RPMI8226 (cell line): ENCODE data around the gene WFIKKN1.
A peak's percentile ranks its signal among the peaks of the same experiment; 100 is the strongest.

Experiments used
- DNase-seq: peaks from one replicate; pipeline ENCODE4 v3.0.0-alpha.2; 2015

WFIKKN1 gene

GRCh38 chr16:659618-660017, 28.8 kb downstream of the WFIKKN1 start:
- no peak for DNase-seq

GRCh38 chr16:660132-660458, 29.3 kb downstream of the WFIKKN1 start:
- DNase-seq: no peak

DNA sequence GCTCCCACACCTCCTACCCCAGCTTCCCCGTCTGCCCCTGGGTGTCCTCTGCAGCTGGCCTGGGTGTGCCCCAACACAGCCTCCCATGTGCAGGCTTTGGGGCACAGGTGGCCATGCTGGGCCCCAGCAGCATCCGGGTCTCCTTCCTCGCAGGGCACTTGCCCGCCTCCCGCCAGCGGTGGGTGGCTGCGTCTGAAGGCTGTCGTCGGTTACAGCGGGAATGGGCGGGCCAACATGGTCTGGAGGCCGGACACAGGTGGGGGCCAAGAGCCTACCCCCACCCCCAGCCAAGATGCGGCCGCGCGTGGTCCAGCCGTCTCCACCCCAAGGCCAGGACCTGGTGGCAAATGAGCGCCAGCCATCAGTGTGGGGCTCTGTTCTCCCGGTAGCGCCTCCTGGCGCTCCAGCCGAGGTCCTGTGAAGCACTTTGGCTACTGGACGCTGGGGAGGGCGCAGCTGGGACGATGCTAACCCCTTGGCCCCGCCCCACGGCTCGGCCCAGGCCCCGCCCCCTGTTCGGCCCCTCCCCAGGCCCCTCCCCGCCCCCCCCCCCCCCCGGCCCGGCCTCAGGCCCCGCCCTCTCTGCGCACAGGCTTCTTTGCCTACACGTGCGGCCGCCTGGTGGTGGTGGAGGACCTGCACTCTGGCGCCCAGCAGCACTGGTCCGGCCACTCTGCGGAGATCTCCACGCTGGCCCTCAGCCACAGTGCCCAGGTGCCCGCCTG, 29.8 kb downstream of the WFIKKN1 start:
- peak; percentile 96 for DNase-seq

- no peak for DNase-seq
Observed at GRCh38 chr16:661184-661821, 30.5 kb downstream of the WFIKKN1 start.

- DNase-seq: no peak
Observed at GRCh38 chr16:662095-662494, 31.3 kb downstream of the WFIKKN1 start.

DNA sequence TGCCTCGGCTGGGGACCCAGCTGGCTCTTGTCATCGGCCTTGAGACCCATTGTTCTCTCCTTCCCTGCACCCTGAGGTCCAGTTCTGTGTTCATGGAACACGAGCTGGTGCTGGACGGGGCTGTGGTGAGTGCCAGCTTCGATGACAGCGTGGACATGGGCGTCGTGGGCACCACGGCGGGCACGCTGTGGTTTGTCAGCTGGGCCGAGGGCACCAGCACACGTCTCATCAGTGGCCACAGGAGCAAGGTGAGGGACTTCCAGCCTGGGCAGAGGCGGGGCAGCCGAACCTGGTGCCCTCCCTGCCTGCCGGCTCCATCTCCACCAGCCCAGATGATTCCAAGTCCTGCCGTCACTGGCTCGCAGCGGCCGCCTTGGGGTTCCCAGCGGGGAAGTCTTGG, 31.8 kb downstream of the WFIKKN1 start:
- DNase-seq: no peak

DNA sequence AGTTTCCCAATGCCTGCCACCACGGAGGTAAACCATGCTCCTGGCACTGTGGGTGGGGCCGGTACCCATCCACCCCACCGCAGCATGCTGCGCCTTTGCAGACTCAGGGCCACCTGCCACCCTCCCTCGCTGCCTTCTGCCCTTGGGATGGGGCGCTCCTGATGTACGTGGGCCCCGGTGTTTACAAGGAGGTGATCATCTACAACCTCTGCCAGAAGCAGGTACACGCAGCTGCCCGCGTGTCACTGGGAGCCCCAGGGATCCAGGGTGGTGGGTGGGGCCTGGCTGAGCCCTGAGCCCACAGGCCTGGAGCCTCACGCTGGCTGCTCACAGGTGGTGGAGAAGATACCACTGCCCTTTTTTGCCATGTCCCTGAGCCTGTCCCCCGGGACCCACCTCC, 35.8 kb downstream of the WFIKKN1 start:
- DNase-seq: no peak

DNA sequence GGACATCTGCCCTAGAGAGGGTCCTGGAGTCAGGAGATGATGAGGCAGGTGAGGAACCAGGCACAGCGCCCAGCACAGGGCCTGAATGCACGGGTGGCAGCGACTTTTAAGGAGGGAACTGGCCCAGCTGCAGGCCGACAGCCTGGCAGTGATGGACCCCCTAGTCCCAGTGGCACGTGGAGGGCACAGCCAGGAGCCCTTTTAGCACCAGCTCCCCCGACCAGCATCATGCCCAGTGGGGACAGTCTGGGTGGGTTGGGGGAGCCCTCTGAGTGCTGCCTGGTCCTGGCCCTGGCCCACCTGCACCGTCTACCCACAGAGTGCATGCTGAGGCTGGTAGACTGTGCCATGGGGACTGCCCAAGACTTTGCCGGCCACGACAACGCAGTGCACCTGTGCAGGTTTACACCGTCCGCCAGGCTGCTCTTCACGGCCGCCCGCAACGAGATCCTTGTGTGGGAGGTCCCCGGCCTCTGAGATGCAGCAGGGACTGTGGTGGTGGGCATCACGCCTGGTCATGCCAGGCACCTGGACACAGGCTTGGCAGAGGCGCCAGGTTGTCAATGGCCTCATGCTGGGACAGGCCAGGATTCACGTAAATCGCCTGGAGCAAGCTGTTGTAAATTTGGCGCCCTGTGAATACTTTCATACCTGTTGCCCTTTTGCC, 36.5 kb downstream of the WFIKKN1 start:
- DNase-seq: no peak

DNA sequence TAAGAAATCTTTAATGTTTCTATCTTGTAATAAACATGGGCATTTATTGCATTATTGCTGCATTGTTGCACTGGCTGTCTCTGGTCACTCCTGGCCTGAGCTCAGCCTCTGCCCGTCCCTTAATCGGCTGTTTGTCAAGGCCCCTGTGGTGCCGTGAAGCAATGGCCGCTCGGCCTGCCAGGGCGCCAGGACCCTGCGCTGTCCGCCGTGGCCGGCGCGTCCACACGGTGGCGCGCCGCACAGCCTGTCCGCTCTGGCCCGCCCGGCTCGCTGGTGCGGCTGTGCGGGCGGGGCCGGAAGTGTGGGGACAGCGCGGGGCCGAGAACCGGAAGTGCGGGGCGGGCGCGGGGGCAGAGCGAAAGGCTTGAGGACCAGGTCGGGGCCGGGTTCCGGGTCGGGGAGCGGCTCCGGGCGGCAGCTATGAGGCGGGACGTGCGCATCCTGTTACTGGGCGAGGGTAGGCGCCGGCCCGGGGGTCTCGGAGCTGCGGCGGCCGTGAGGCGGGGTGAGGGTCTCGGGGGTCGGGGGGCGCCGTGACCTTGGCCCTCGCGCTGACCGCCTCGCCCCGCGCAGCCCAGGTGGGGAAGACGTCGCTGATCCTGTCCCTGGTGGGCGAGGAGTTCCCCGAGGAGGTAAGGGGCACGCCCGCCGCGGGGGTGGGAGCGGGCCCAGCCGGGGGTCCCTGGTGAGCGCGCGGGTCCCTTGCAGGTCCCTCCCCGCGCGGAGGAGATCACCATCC, 37.2 kb downstream of the WFIKKN1 start, which contains the start of gene RHOT2:
Gene RHOT2 (plus strand): TSS at position 353 of the 739 bp plus-strand sequence. CDS start 68 bp downstream, at position 421.
- peak; percentile 98 for DNase-seq

- no peak for DNase-seq
Observed at GRCh38 chr16:668519-669171, 37.9 kb downstream of the WFIKKN1 start.

GRCh38 chr16:669666-670065, 38.9 kb downstream of the WFIKKN1 start:
- DNase-seq: no peak

DNA sequence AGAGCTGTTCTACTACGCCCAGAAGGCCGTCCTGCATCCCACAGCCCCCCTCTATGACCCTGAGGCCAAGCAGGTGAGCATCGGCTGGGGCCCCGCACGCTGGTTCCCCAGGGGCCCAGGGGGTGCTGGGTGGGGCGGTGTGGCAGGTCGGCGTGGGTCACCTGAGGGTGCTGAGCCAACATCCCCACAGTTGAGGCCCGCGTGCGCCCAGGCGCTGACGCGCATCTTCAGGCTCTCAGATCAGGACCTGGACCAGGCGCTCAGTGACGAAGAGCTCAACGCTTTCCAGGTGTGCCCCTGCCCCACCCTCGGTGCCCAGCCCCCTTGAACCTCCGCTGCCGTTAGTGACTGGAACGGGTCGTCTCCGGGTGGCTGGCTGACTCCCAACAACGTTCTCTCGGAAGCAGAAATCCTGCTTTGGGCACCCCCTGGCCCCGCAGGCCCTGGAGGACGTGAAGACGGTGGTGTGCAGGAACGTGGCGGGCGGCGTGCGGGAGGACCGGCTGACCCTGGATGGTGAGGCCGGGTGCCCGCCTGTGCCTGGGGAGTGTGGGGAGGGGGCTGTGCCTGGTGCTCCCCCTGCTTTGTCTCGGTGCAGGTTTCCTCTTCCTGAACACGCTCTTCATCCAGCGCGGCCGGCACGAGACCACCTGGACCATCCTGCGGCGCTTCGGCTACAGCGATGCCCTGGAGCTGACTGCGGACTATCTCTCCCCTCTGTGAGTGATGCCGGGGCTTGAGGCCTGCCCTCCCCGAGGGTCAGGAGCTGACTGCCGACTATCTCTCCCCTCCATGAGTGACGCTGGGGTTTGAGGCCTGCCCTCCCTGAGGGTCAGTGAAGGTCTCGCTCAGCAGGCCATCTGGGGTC, 39.9 kb downstream of the WFIKKN1 start:
- no peak for DNase-seq

- DNase-seq: no peak
Observed at GRCh38 chr16:671353-672131, 40.8 kb downstream of the WFIKKN1 start.

GRCh38 chr16:672371-672770, 41.6 kb downstream of the WFIKKN1 start:
- DNase-seq: no peak

DNA sequence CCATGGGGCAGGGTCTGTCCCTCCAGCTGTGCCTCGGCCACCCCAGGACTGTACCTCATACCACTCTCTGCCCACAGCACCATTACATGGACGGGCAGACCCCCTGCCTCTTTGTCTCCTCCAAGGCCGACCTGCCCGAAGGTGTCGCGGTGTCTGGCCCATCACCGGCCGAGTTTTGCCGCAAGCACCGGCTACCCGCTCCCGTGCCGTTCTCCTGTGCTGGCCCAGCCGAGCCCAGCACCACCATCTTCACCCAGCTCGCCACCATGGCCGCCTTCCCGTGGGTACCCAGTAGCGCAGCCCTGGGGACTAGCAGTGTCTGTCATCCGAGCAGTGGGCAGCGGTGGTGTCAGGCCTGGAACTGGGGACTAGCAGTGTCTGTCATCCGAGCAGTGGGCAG, 42.1 kb downstream of the WFIKKN1 start:
- no peak for DNase-seq

GRCh38 chr16:673399-673991, 42.7 kb downstream of the WFIKKN1 start:
- DNase-seq: no peak

- no peak for DNase-seq
Observed at GRCh38 chr16:674214-674881, 43.6 kb downstream of the WFIKKN1 start.

- no peak for DNase-seq
Observed at GRCh38 chr16:674968-675883, 44.4 kb downstream of the WFIKKN1 start, which contains the start of gene RHBDL1. Gene RHBDL1, plus strand, starts transcription at chr16:675671. Its CDS starts 120 bp downstream, at chr16:675791.
